Activated CD8-positive, alpha-beta memory T cell treated with anti-CD3 and anti-CD28 coated beads, Interleukin-2, amount 10 ng/mL, durations not matched to agents 7 days and 5 days (primary cell): Measurements from ENCODE around the gene NUMB. TPM values are rescaled to one million over a fixed set of nuclear protein-coding genes. Genes with fewer than 3 reads are reported as not detected.

Experiments
- ATAC-seq: fragments of 150-1000 bp; cut with Tn5 transposase; one replicate; pipeline ENCODE4 v1.10.0; 2021; ENCODE audit warnings: moderate library complexity
- CTCF ChIA-PET: fragments of 350-600 bp; sonication (Branson Sonifier 250); formaldehyde crosslinking; loops from one replicate; lab custom pipeline; 2021; ENCODE audit warnings: antibody characterized with exemption; lab: Charles Lee
- DNase-seq: peaks from one replicate; pipeline ENCODE4 v3.0.0-alpha.2; 2020
- H3K27ac Mint-ChIP-seq: one replicate; pipeline ENCODE4 v1.8.0; 2021; ENCODE audit warnings: mild to moderate bottlenecking, mixed read lengths
- H3K27me3 Mint-ChIP-seq: one replicate; pipeline ENCODE4 v1.8.0; 2021; ENCODE audit warnings: mixed read lengths
- H3K36me3 Mint-ChIP-seq: one replicate; pipeline ENCODE4 v1.8.0; 2021; ENCODE audit warnings: mild to moderate bottlenecking, mixed read lengths
- H3K4me1 Mint-ChIP-seq: one replicate; pipeline ENCODE4 v1.8.0; 2021; ENCODE audit warnings: mixed read lengths
- H3K4me3 Mint-ChIP-seq: one replicate; pipeline ENCODE4 v1.8.0; 2021; ENCODE audit warnings: mild to moderate bottlenecking, moderate library complexity, mixed read lengths
- H3K9me3 Mint-ChIP-seq: one replicate; pipeline ENCODE4 v1.8.0; 2022; ENCODE audit warnings: low read depth, mixed read lengths
- total RNA-seq, 2 experiments: library from RNA; stranded (reverse); gene quantifications; one replicate each; pipeline ENCODE4 v1.2.3, GENCODE V29; 2021

Gene NUMB
- total RNA-seq, 2 experiments from 2014 or later, result 44.8 to 45.2 TPM

GRCh38 chr14:73253721-73254120 is 204.6 kb downstream of the NUMB start:
- H3K4me1 Mint-ChIP-seq, result peaks cover 13% of the 10 kb centered on the region
- H3K4me3 Mint-ChIP-seq, result no peak overlapping the region
- peaks cover 5% of the 10 kb centered on the region for H3K27me3 Mint-ChIP-seq
- no peak for ATAC-seq
- no peak for DNase-seq
- no peak overlapping the region for H3K27ac Mint-ChIP-seq
- no peaks in the 10 kb centered on the region for H3K36me3 Mint-ChIP-seq
- CTCF ChIA-PET, result no interaction called here
- no peaks in the 10 kb centered on the region for H3K9me3 Mint-ChIP-seq

GRCh38 chr14:73253323-73253610 is 205.1 kb downstream of the NUMB start:
- no peak for ATAC-seq
- H3K9me3 Mint-ChIP-seq, result no peaks in the 10 kb centered on the region
- no peak for DNase-seq
- peaks cover 17% of the 10 kb centered on the region for H3K4me1 Mint-ChIP-seq
- H3K4me3 Mint-ChIP-seq, result no peak overlapping the region
- H3K27me3 Mint-ChIP-seq, result peaks cover 5% of the 10 kb centered on the region
- H3K27ac Mint-ChIP-seq, result no peak overlapping the region
- CTCF ChIA-PET, result no interaction called here
- no peaks in the 10 kb centered on the region for H3K36me3 Mint-ChIP-seq

GRCh38 chr14:73252491-73253322 is 205.6 kb downstream of the NUMB start:
- Mint-ChIP-seq H3K9me3 (no peaks in the 10 kb centered on the region), H3K36me3 (no peaks in the 10 kb centered on the region), H3K27ac (no peak overlapping the region), H3K27me3 (peaks cover 2% of the 10 kb centered on the region), H3K4me1 (peaks cover 19% of the 10 kb centered on the region), H3K4me3 (no peak overlapping the region)
- DNase-seq (no peak), ATAC-seq (no peak)
- CTCF ChIA-PET, result no interaction called here

- peaks cover 28% of the 10 kb centered on the region for H3K4me1 Mint-ChIP-seq
- no peak overlapping the region for H3K4me3 Mint-ChIP-seq
- no peaks in the 10 kb centered on the region for H3K36me3 Mint-ChIP-seq
- peaks cover 2% of the 10 kb centered on the region for H3K27me3 Mint-ChIP-seq
- ATAC-seq (no peak), DNase-seq (no peak)
- H3K9me3 Mint-ChIP-seq, result no peaks in the 10 kb centered on the region
- CTCF ChIA-PET, result no interaction called here
- H3K27ac Mint-ChIP-seq, result no peak overlapping the region
Measured at GRCh38 chr14:73251516-73252215, 206.7 kb downstream of the NUMB start.

GRCh38 chr14:73250781-73251500 is 207.4 kb downstream of the NUMB start:
- DNase-seq (no peak), ATAC-seq (no peak)
- H3K4me1 Mint-ChIP-seq, result peaks cover 31% of the 10 kb centered on the region
- no peak overlapping the region for H3K4me3 Mint-ChIP-seq
- CTCF ChIA-PET, result no interaction called here
- H3K27me3 Mint-ChIP-seq, result peaks cover 2% of the 10 kb centered on the region
- no peaks in the 10 kb centered on the region for H3K9me3 Mint-ChIP-seq
- no peak overlapping the region for H3K27ac Mint-ChIP-seq
- no peaks in the 10 kb centered on the region for H3K36me3 Mint-ChIP-seq

- Mint-ChIP-seq H3K4me3 (no peak overlapping the region), H3K9me3 (no peaks in the 10 kb centered on the region), H3K4me1 (peaks cover 29% of the 10 kb centered on the region), H3K27ac (no peak overlapping the region), H3K27me3 (peaks cover 2% of the 10 kb centered on the region), H3K36me3 (no peaks in the 10 kb centered on the region)
- CTCF ChIA-PET, result no interaction called here
- no peak for ATAC-seq
- DNase-seq, result no peak
Measured at GRCh38 chr14:73250317-73250713, 208.0 kb downstream of the NUMB start.

GRCh38 chr14:73249564-73250316 is 208.6 kb downstream of the NUMB start:
- DNase-seq, result no peak
- Mint-ChIP-seq H3K36me3 (no peaks in the 10 kb centered on the region), H3K4me3 (no peak overlapping the region), H3K27me3 (peaks cover 7% of the 10 kb centered on the region), H3K27ac (no peak overlapping the region), H3K9me3 (no peaks in the 10 kb centered on the region), H3K4me1 (peaks cover 29% of the 10 kb centered on the region)
- no peak for ATAC-seq
- CTCF ChIA-PET, result no interaction called here

GRCh38 chr14:73249108-73249507 is 209.2 kb downstream of the NUMB start:
- no peak overlapping the region for H3K27ac Mint-ChIP-seq
- DNase-seq (no peak), ATAC-seq (no peak)
- H3K27me3 Mint-ChIP-seq, result peaks cover 12% of the 10 kb centered on the region
- H3K9me3 Mint-ChIP-seq, result no peaks in the 10 kb centered on the region
- H3K4me3 Mint-ChIP-seq, result no peak overlapping the region
- H3K4me1 Mint-ChIP-seq, result peaks cover 29% of the 10 kb centered on the region
- CTCF ChIA-PET, result interaction anchor here (1.0 kb wide), 1 partner anchor 11 kb away, joined by 3 read pairs; no protein-coding TSS in a partner anchor
- H3K36me3 Mint-ChIP-seq, result no peaks in the 10 kb centered on the region

- Mint-ChIP-seq H3K27me3 (peaks cover 19% of the 10 kb centered on the region), H3K27ac (peak overlapping the region; percentile 45), H3K4me3 (peak overlapping the region; percentile 12), H3K36me3 (no peaks in the 10 kb centered on the region), H3K9me3 (no peaks in the 10 kb centered on the region), H3K4me1 (peaks cover 35% of the 10 kb centered on the region)
- CTCF ChIA-PET, result interaction anchor here (1.0 kb wide), 1 partner anchor 10 kb away, joined by 3 read pairs; no protein-coding TSS in a partner anchor
- DNase-seq (peak; percentile 65), ATAC-seq (peak; percentile 26)
Measured at GRCh38 chr14:73248108-73248868, 210.1 kb downstream of the NUMB start.

GRCh38 chr14:73246387-73247150 is 211.8 kb downstream of the NUMB start:
- CTCF ChIA-PET, result interaction anchor here (0.7 to 1.2 kb wide), 3 partner anchors 10 to 322 kb away, joined by 3 to 4 read pairs (median 3); no protein-coding TSS in a partner anchor
- peaks cover 26% of the 10 kb centered on the region for H3K27me3 Mint-ChIP-seq
- no peak overlapping the region for H3K27ac Mint-ChIP-seq
- H3K4me1 Mint-ChIP-seq, result peaks cover 44% of the 10 kb centered on the region
- H3K4me3 Mint-ChIP-seq, result peak overlapping the region; percentile 58
- ATAC-seq (no peak), DNase-seq (no peak)
- H3K9me3 Mint-ChIP-seq, result no peaks in the 10 kb centered on the region
- H3K36me3 Mint-ChIP-seq, result no peaks in the 10 kb centered on the region

- CTCF ChIA-PET, result interaction anchor here (0.8 to 1.2 kb wide), 4 partner anchors 11 to 78 kb away, joined by 3 read pairs; no protein-coding TSS in a partner anchor
- DNase-seq (peak; percentile 71), ATAC-seq (peak; percentile 90)
- Mint-ChIP-seq H3K4me3 (peak overlapping the region; percentile 58), H3K9me3 (no peaks in the 10 kb centered on the region), H3K36me3 (no peaks in the 10 kb centered on the region), H3K4me1 (peaks cover 44% of the 10 kb centered on the region), H3K27ac (no peak overlapping the region), H3K27me3 (peaks cover 34% of the 10 kb centered on the region)
Measured at GRCh38 chr14:73245480-73246325, 212.6 kb downstream of the NUMB start.
